HG03571 (cell line): Measurements from ENCODE around the gene SLC26A11.

Source experiments
- ATAC-seq: cut with Tn5 transposase; IDR thresholded peaks from one replicate; pipeline ENCODE4 v1.9.1; 2021; ENCODE audit not compliant: unreplicated experiment

SLC26A11 gene

GRCh38 chr17:80216473-80217456, 3.5 kb upstream of the SLC26A11 start:
- no peak for ATAC-seq

- no peak for ATAC-seq
Measured at GRCh38 chr17:80217703-80218362, 2.4 kb upstream of the SLC26A11 start.

- ATAC-seq, result no peak
Measured at GRCh38 chr17:80218391-80218790, 1.8 kb upstream of the SLC26A11 start.

- ATAC-seq, result peak; percentile 46
Measured at GRCh38 chr17:80219013-80219762, 1.0 kb upstream of the SLC26A11 start.

GRCh38 chr17:80219763-80220053, 519 bp upstream of the SLC26A11 start:
- ATAC-seq, result peak; percentile 25

GRCh38 chr17:80220736-80221215, 549 bp downstream of the SLC26A11 start:
- ATAC-seq, result no peak

GRCh38 chr17:80221351-80222105, 1.3 kb downstream of the SLC26A11 start:
- ATAC-seq, result no peak

- ATAC-seq, result no peak
Measured at GRCh38 chr17:80222376-80223141, 2.3 kb downstream of the SLC26A11 start.

GRCh38 chr17:80223142-80223815, 3.1 kb downstream of the SLC26A11 start:
- ATAC-seq, result no peak

- ATAC-seq, result no peak
Measured at GRCh38 chr17:80223838-80224497, 3.7 kb downstream of the SLC26A11 start.

- no peak for ATAC-seq
Measured at GRCh38 chr17:80224683-80225082, 4.5 kb downstream of the SLC26A11 start.

GRCh38 chr17:80225230-80225629, 5.0 kb downstream of the SLC26A11 start:
- no peak for ATAC-seq

GRCh38 chr17:80227156-80227555, 6.9 kb downstream of the SLC26A11 start:
- ATAC-seq, result no peak

GRCh38 chr17:80227666-80228065, 7.4 kb downstream of the SLC26A11 start:
- ATAC-seq, result no peak

- ATAC-seq, result no peak
Measured at GRCh38 chr17:80228477-80228876, 8.2 kb downstream of the SLC26A11 start.

- ATAC-seq, result no peak
Measured at GRCh38 chr17:80229011-80229410, 8.8 kb downstream of the SLC26A11 start.

- ATAC-seq, result no peak
Measured at GRCh38 chr17:80232438-80232837, 12.2 kb downstream of the SLC26A11 start.

- no peak for ATAC-seq
Measured at GRCh38 chr17:80233202-80233601, 13.0 kb downstream of the SLC26A11 start.

- ATAC-seq, result no peak
Measured at GRCh38 chr17:80236911-80237310, 16.7 kb downstream of the SLC26A11 start.
